HG03354 (cell line): ENCODE measurements around the gene ATXN1.
A peak's percentile ranks its signal among the peaks of the same experiment; 100 is the strongest.

Experiments used
- ATAC-seq: cut with Tn5 transposase; IDR thresholded peaks from one replicate; pipeline ENCODE4 v1.9.1; 2021; ENCODE audit warnings: mild to moderate bottlenecking; ENCODE audit not compliant: unreplicated experiment, poor library complexity, severe bottlenecking

The ATXN1 gene

GRCh38 chr6:16783952-16784565 lies 22.8 kb upstream of the ATXN1 start:
- ATAC-seq, result no peak

- no peak for ATAC-seq
Measured at GRCh38 chr6:16783509-16783908, 22.2 kb upstream of the ATXN1 start.

- ATAC-seq, result no peak
Measured at GRCh38 chr6:16782278-16782677, 21.0 kb upstream of the ATXN1 start.

GRCh38 chr6:16781348-16782169 lies 20.3 kb upstream of the ATXN1 start:
- ATAC-seq, result no peak

- no peak for ATAC-seq
Measured at GRCh38 chr6:16778521-16778920, 17.3 kb upstream of the ATXN1 start.

GRCh38 chr6:16777794-16778193 lies 16.5 kb upstream of the ATXN1 start:
- no peak for ATAC-seq

- ATAC-seq, result no peak
Measured at GRCh38 chr6:16776394-16777017, 15.2 kb upstream of the ATXN1 start.

- ATAC-seq, result no peak
Measured at GRCh38 chr6:16774437-16774836, 13.2 kb upstream of the ATXN1 start.

- no peak for ATAC-seq
Measured at GRCh38 chr6:16773362-16773761, 12.1 kb upstream of the ATXN1 start.

GRCh38 chr6:16770701-16771569 lies 9.7 kb upstream of the ATXN1 start:
- peak; percentile 91 for ATAC-seq

- no peak for ATAC-seq
Measured at GRCh38 chr6:16769986-16770376, 8.7 kb upstream of the ATXN1 start.

- ATAC-seq, result no peak
Measured at GRCh38 chr6:16769131-16769985, 8.1 kb upstream of the ATXN1 start.

- no peak for ATAC-seq
Measured at GRCh38 chr6:16768477-16768830, 7.2 kb upstream of the ATXN1 start.

GRCh38 chr6:16767765-16768476 lies 6.7 kb upstream of the ATXN1 start:
- no peak for ATAC-seq

GRCh38 chr6:16766836-16767745 lies 5.8 kb upstream of the ATXN1 start:
- no peak for ATAC-seq

GRCh38 chr6:16766043-16766536 lies 4.8 kb upstream of the ATXN1 start:
- ATAC-seq, result no peak

- no peak for ATAC-seq
Measured at GRCh38 chr6:16765235-16765634, 4.0 kb upstream of the ATXN1 start.
